ENCODE data around the gene POPDC3. TPM values are rescaled to one million over a fixed set of nuclear protein-coding genes. Genes with fewer than 3 reads are reported as not detected.

POPDC3 gene
- total RNA-seq, 1 donor from 2014 or later, result 0.86 TPM

- DNase-seq (ENCODE audit: low read depth, low spot score), result no peak
- Mint-ChIP-seq H3K4me1 (no peaks in the 10 kb centered on the region), H3K27me3 (ENCODE audit: low read depth) (no peaks in the 10 kb centered on the region), H3K36me3 (ENCODE audit: low read depth) (peaks cover 9% of the 10 kb centered on the region), H3K4me3 (no peak overlapping the region), H3K27ac (ENCODE audit: unreplicated experiment) (no peak overlapping the region), H3K9me3 (no peaks in the 10 kb centered on the region)
- no peak for TF ChIP-seq CTCF (conservative IDR thresholded peaks at IDR 0.05)
Measured at GRCh38 chr6:105109955-105110895, 69.6 kb downstream of the POPDC3 start.

- Mint-ChIP-seq H3K36me3 (ENCODE audit: low read depth) (peaks cover 10% of the 10 kb centered on the region), H3K4me1 (no peaks in the 10 kb centered on the region), H3K9me3 (no peaks in the 10 kb centered on the region), H3K27me3 (ENCODE audit: low read depth) (no peaks in the 10 kb centered on the region), H3K27ac (ENCODE audit: unreplicated experiment) (no peak overlapping the region), H3K4me3 (no peak overlapping the region)
- no peak for DNase-seq (ENCODE audit: low read depth, low spot score)
- no peak for TF ChIP-seq CTCF (conservative IDR thresholded peaks at IDR 0.05)
Measured at GRCh38 chr6:105108631-105109262, 71.1 kb downstream of the POPDC3 start.

Other genes with a start within 250 kb of the POPDC3 start
- gene LIN28B, start 222.9 kb downstream of the POPDC3 start, total RNA-seq, result 73.2 and 76.3 TPM in 2 replicates
- gene PREP, start 223.1 kb upstream of the POPDC3 start, total RNA-seq, result 42.9 and 45.2 TPM in 2 replicates

All from neural crest cell (in vitro differentiated cells).